Measurements from ENCODE around the gene SHB.
"Not testable (repeated sequence)": the region's sequence is repeated elsewhere in the genome, so short reads cannot be mapped to it uniquely, and the experiment has no call there.

Gene SHB

GRCh38 chr9:37968228-37968701 is 100.8 kb downstream of the SHB start:
- H3K27ac ChIP-seq (ENCODE audit: low read length), result no peak overlapping the region
- H3K4me2 ChIP-seq (ENCODE audit: low read length), result no peak overlapping the region
- H2AFZ ChIP-seq (ENCODE audit: low read depth, low read length), result no peak overlapping the region
- no peak overlapping the region for H3K9ac ChIP-seq (ENCODE audit: low read length)
- H3K27me3 ChIP-seq (ENCODE audit: low read depth, low read length), result no peaks in the 10 kb centered on the region
- H3K4me3 ChIP-seq (ENCODE audit: low read length), result no peak overlapping the region
- no peaks in the 10 kb centered on the region for H3K9me3 ChIP-seq (ENCODE audit: insufficient read depth, low read length)
- no peaks in the 10 kb centered on the region for H3K36me3 ChIP-seq (replicated peaks; ENCODE audit: low read depth, low read length)
- H3K4me1 ChIP-seq (ENCODE audit: low read length), result peaks cover 6% of the 10 kb centered on the region
- no peak for TF ChIP-seq CTCF (IDR thresholded peaks at IDR 0.05; ENCODE audit: low read depth, low read length)
- no peak for TF ChIP-seq EZH2phosphoT487 (IDR thresholded peaks at IDR 0.05; ENCODE audit: low read depth)
- H3K79me2 ChIP-seq (ENCODE audit: low read length), result no peaks in the 10 kb centered on the region
- H4K20me1 ChIP-seq (ENCODE audit: insufficient read depth, low read length), result no peaks in the 10 kb centered on the region

GRCh38 chr9:37967761-37968080 is 101.3 kb downstream of the SHB start:
- Histone ChIP-seq H3K9ac (ENCODE audit: low read length) (no peak overlapping the region), H3K9me3 (ENCODE audit: insufficient read depth, low read length) (no peaks in the 10 kb centered on the region), H3K4me3 (ENCODE audit: low read length) (no peak overlapping the region), H3K27me3 (ENCODE audit: low read depth, low read length) (no peaks in the 10 kb centered on the region), H4K20me1 (ENCODE audit: insufficient read depth, low read length) (no peaks in the 10 kb centered on the region), H3K79me2 (ENCODE audit: low read length) (no peaks in the 10 kb centered on the region), H3K4me2 (ENCODE audit: low read length) (no peak overlapping the region), H3K36me3 (replicated peaks; ENCODE audit: low read depth, low read length) (no peaks in the 10 kb centered on the region), H2AFZ (ENCODE audit: low read depth, low read length) (no peak overlapping the region), H3K27ac (ENCODE audit: low read length) (no peak overlapping the region), H3K4me1 (ENCODE audit: low read length) (peaks cover 6% of the 10 kb centered on the region)
- TF ChIP-seq EZH2phosphoT487 (IDR thresholded peaks at IDR 0.05; ENCODE audit: low read depth) (no peak), CTCF (IDR thresholded peaks at IDR 0.05; ENCODE audit: low read depth, low read length) (no peak)

GRCh38 chr9:37967014-37967760 is 101.8 kb downstream of the SHB start:
- Histone ChIP-seq H4K20me1 (ENCODE audit: insufficient read depth, low read length) (no peaks in the 10 kb centered on the region), H3K9ac (ENCODE audit: low read length) (no peak overlapping the region), H2AFZ (ENCODE audit: low read depth, low read length) (no peak overlapping the region), H3K9me3 (ENCODE audit: insufficient read depth, low read length) (no peaks in the 10 kb centered on the region), H3K4me2 (ENCODE audit: low read length) (no peak overlapping the region), H3K27me3 (ENCODE audit: low read depth, low read length) (no peaks in the 10 kb centered on the region), H3K4me3 (ENCODE audit: low read length) (no peak overlapping the region), H3K79me2 (ENCODE audit: low read length) (no peaks in the 10 kb centered on the region), H3K27ac (ENCODE audit: low read length) (no peak overlapping the region), H3K4me1 (ENCODE audit: low read length) (peaks cover 6% of the 10 kb centered on the region), H3K36me3 (replicated peaks; ENCODE audit: low read depth, low read length) (no peaks in the 10 kb centered on the region)
- no peak for TF ChIP-seq CTCF (IDR thresholded peaks at IDR 0.05; ENCODE audit: low read depth, low read length)
- no peak for TF ChIP-seq EZH2phosphoT487 (IDR thresholded peaks at IDR 0.05; ENCODE audit: low read depth)

- Histone ChIP-seq H3K27me3 (ENCODE audit: low read depth, low read length) (no peaks in the 10 kb centered on the region), H3K9me3 (ENCODE audit: insufficient read depth, low read length) (no peaks in the 10 kb centered on the region), H3K9ac (ENCODE audit: low read length) (no peak overlapping the region), H2AFZ (ENCODE audit: low read depth, low read length) (no peak overlapping the region), H3K36me3 (replicated peaks; ENCODE audit: low read depth, low read length) (no peaks in the 10 kb centered on the region), H3K27ac (ENCODE audit: low read length) (no peak overlapping the region), H3K4me3 (ENCODE audit: low read length) (no peak overlapping the region), H3K4me2 (ENCODE audit: low read length) (no peak overlapping the region), H3K4me1 (ENCODE audit: low read length) (peaks cover 8% of the 10 kb centered on the region), H4K20me1 (ENCODE audit: insufficient read depth, low read length) (no peaks in the 10 kb centered on the region), H3K79me2 (ENCODE audit: low read length) (no peaks in the 10 kb centered on the region)
- TF ChIP-seq EZH2phosphoT487 (IDR thresholded peaks at IDR 0.05; ENCODE audit: low read depth), result no peak
- TF ChIP-seq CTCF (IDR thresholded peaks at IDR 0.05; ENCODE audit: low read depth, low read length), result no peak
Measured at GRCh38 chr9:37966412-37967013, 102.5 kb downstream of the SHB start.

GRCh38 chr9:37965676-37966345 is 103.2 kb downstream of the SHB start:
- H2AFZ ChIP-seq (ENCODE audit: low read depth, low read length); H3K4me3 ChIP-seq (ENCODE audit: low read length); H3K27ac ChIP-seq (ENCODE audit: low read length); H3K27me3 ChIP-seq (ENCODE audit: low read depth, low read length); H4K20me1 ChIP-seq (ENCODE audit: insufficient read depth, low read length); H3K79me2 ChIP-seq (ENCODE audit: low read length); H3K9me3 ChIP-seq (ENCODE audit: insufficient read depth, low read length); H3K9ac ChIP-seq (ENCODE audit: low read length); H3K36me3 ChIP-seq (replicated peaks; ENCODE audit: low read depth, low read length); H3K4me2 ChIP-seq (ENCODE audit: low read length): not testable (repeated sequence)
- peaks cover 14% of the 10 kb centered on the region for H3K4me1 ChIP-seq (ENCODE audit: low read length)
